SKM-1 (cell line): Measurements from ENCODE around the gene KRT9.
"Not testable (repeated sequence)": the region's sequence is repeated elsewhere in the genome, so short reads cannot be mapped to it uniquely, and the experiment has no call there.

Source experiments
- DNase-seq: peaks from one replicate; lab custom pipeline; 2025; ENCODE audit not compliant: unreplicated experiment; lab: John Stamatoyannopoulos, UW

Gene KRT9

GRCh38 chr17:41602524-41602923 is 30.7 kb upstream of the KRT9 start:
- DNase-seq, result no peak

DNA sequence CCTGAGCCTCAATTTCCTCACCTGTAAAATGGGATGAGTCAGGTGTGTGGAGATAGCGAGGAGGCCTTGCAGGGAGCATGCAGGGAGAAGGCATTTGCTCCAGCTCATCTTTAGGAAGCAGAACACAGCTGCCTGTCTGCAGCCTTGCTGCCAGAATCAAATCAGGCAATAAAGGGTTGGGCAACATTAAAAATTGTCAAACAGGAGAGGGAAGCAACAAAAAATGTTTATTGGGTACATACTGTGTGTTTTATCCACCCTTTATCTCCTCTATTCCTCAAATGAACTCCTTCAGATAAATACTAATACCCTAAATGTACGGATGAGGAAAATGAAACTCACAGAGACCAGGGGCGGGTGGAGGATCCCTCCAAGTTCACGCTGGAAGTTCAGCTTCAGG is 28.5 kb upstream of the KRT9 start:
- no peak for DNase-seq

DNA sequence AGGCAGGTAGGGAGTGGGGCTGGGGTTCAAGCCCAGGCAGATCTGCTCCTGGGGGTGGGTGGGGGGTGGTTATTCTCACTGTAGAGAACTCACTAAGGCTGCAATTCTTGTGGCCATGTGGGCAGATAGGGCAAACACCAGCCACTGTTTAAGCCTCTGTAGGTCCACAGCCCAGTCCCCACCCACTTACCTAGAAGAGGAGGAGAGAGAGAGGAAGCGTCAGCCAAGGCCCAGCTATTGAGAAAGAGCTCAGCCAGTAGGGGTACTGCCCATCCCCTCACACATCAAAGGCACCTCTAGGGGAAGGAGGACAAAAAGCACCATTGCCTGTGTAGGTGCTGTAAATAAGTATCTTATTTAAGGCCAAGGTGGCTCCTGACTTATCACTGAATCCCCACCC is 27.8 kb upstream of the KRT9 start:
- no peak for DNase-seq

DNA sequence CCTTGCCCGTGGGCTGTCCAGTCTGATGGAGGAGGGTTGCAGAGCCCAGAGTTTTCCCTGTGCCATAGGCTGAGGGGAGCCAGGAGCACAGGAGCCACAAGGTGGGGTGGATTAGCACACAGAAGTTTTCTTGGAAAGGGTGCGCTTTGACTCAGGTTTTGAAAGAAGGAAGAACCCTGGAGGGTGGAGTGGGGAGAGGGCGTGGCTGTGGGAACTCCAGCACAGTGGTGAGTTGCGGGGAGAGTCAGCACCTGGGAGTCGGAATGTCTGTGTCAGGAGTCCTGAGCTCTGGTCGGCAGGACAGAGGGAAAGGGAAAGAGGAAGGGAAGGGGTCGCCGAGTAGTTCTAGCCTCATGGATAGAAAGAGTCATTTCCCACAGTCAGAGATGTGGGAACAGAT is 23.7 kb upstream of the KRT9 start:
- no peak for DNase-seq

DNA sequence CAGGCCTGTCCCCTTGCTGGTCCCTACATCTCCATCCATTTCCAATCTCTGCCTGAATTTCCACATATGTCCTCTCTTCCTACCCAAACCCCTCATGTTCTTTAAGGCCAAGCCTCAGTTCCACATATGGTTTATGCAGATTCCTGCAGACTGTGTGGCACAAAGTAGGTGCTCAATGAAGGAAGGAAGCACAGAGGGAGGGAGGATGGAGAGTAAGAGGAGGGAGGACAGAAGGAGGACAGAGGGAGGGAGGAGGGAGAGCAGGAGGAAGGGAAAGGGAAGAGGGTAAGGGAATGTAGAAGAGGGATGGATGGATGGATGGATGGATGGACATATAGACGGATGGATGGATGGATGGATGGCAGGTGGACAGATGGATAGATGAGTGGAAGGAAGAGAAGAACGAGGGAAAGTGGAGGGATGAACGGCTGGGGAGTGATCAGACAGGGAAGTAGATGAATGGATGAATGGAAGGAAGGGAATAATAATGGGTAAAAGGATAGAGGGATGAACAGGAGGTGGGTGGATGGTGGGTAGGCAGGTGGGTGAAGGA is 22.6 kb upstream of the KRT9 start:
- DNase-seq, result no peak

- DNase-seq, result no peak
Observed at GRCh38 chr17:41593306-41593981, 21.6 kb upstream of the KRT9 start.

DNA sequence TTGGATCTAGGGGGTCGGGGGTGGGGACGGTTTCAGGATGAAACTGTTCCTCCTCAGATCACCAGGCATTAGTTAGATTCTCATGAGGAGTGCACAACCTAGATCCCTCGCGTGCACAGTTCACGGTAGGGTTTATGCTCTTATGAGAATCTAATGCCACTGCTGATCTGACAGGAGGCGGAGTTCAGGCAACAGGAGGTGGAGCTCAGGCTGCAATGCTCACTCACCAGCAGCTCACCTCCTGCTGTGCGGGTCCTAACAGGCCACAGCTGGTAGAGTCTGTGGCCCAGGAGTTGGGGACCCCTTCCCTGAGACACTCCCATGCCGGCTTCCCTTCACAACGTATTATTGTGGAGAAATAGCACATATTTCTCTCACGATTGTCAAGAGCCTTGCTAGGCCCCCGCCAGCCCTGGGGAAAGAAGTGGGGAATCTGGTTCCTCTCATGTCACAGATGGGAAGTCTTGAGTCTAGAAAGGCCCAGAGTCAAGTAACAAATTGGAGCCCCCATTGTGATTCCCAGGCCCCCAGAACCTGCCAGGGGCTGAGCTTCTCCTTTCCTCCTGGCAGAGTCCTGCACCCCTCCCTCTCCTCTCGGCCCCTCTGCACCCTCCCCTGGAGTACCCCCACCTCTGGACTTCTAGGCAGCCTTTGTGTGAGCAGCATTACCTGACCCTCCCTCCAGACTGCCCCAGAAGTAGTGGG is 20.9 kb upstream of the KRT9 start:
- DNase-seq, result no peak

DNA sequence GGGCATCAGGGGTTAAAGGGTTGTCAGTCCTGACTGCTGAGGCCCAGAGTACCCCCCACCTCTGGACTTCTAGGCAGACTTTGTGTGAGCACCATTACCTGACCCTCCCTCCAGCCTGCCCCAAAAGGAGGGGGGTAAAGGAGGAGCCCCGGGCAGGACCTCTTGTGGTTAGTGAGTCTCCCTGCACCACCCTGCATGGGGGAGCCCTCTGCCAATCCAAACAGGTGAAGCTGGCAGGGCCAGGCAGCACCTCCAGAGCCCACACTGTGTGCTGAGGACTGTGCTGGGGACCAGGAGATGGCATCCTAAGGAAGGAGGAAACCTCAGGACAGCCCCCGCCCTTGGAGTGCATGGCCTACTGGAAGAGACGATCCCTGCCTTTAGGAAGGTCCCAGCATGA is 17.4 kb upstream of the KRT9 start:
- DNase-seq, result no peak

- no peak for DNase-seq
Observed at GRCh38 chr17:41588126-41588810, 16.4 kb upstream of the KRT9 start.

GRCh38 chr17:41586863-41587495 is 15.1 kb upstream of the KRT9 start, which contains the start of gene KRT14:
TSS of gene KRT14 (minus strand) at chr17:41586895. CDS start at chr17:41586834, 61 bp downstream.
- no peak for DNase-seq

GRCh38 chr17:41585301-41586056 is 13.6 kb upstream of the KRT9 start:
- no peak for DNase-seq

GRCh38 chr17:41584331-41584927 is 12.6 kb upstream of the KRT9 start:
- not testable (repeated sequence) for DNase-seq

DNA sequence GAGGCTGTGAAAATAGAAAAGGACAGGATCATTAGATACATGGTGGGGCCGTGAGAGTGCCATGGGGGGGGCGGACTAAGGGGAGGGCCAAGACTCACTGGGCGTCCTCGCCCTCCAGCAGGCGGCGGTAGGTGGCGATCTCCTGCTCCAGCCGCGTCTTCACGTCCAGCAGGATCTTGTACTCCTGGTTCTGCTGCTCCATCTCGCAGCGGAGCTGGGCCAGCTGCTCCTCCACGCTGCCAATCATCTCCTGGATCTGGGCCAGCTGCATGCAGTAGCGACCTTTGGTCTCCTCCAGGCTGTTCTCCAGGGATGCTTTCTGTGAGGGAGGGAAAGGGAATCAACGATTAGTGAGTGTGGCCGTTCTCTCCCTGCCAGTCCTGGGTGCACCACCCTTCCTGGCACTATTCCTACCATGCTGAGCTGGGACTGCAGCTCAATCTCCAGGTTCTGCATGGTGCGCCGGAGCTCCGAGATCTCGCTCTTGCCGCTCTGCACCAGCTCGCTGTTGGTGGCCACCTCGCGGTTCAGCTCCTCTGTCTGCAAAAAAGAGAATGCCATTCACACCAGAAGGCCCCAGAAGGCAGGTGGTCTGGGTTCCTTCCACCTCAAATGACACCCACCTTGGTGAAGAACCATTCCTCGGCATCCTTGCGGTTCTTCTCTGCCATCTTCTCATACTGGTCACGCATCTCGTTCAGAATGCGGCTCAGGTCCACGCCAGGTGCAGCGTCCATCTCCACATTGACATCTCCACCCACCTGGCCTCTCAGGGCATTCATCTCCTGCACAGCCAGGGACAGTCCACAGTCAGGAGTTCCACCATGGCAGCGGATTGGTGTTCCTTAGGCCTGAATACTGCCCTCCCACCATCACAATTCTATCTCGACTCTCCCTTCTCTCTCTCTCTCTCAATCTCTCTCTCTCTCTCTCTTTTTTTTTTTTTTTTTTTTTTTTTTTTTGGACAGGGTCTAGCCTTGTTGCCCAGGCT is 11.6 kb upstream of the KRT9 start:
- DNase-seq, result no peak

GRCh38 chr17:41582061-41582968 is 10.5 kb upstream of the KRT9 start:
- not testable (repeated sequence) for DNase-seq

DNA sequence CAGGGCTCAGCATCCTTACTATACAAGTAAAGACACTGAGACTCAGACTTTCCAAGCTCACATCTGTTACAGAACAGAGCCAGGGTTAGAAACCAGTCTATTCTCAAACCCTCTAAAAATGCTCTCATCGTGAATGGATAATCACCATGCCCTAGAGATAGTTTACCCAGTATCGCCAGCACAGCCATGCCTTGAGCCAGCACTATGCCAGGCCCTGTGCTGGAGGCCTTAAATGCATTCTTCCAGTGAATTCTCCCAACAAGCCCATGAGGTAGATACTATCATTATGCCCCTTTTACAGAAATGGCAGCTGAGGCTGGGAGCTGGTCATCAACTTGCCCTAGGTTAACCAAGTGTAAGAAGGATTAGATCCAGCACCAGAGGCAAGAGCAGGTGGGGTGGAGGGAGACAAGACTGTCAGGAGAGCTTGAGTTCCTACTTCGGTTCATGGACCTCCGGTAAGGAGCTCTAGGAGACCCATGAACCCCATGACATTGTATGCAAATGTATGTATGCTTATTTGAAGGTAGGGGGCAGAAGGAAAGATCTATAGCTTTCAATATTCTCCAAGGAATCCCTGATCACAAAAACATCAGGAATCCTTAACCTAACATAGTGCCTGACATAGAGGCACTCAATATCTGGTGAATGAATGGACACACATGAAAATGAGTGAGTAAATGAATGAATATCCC is 9.7 kb upstream of the KRT9 start:
- DNase-seq, result no peak

- DNase-seq, result no peak
Observed at GRCh38 chr17:41580687-41581365, 9.0 kb upstream of the KRT9 start.

- DNase-seq, result no peak
Observed at GRCh38 chr17:41580244-41580575, 8.4 kb upstream of the KRT9 start.
